ENCODE data around the gene CAST. TPM values are rescaled to one million over a fixed set of nuclear protein-coding genes. Genes with fewer than 3 reads are reported as not detected.

CAST gene
- polyA plus RNA-seq, 1 experiment = 191 TPM

DNA sequence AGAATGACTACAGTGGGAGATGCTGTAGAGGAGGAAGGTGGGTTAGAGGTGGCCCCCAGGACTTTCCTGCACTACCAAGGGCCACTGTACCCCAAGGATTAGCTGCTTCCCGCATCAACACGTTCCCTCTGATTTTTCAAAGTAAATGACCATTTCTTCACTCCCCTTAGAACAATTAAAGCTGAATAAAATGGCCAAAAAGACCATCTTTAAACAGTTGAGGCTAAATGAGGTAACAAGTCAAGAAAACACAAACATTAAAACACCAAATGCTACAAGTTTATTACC lies 146.3 kb downstream of the CAST start:
- peak overlapping the region; percentile 95 for H3K27ac ChIP-seq (ENCODE audit: low read depth, low read length)
- POLR2A ChIA-PET = interaction anchor here (0.7 to 2.0 kb wide), 17 partner anchors 13 to 944 kb away, joined by 3 to 22 read pairs (median 8); partner anchors contain the start of gene LNPEP
- no peaks in the 10 kb centered on the region; the same call in 1 of the 2 replicates for H3K9me3 ChIP-seq (ENCODE audit: control insufficient read depth, insufficient read depth, low read length)
- no peak for DNase-seq (ENCODE audit: low read depth, low spot score)
- no peak for TF ChIP-seq CTCF (IDR thresholded peaks at IDR 0.05; ENCODE audit: low read depth, low read length)
- CTCF ChIA-PET = interaction anchor here (1.4 kb wide), 1 partner anchor 353 kb away, joined by 6 read pairs; no protein-coding TSS in a partner anchor
- H3K27me3 ChIP-seq (ENCODE audit: control insufficient read depth, insufficient read depth, low read length) = no peaks in the 10 kb centered on the region
- peak overlapping the region; percentile 79 for H3K4me3 ChIP-seq (ENCODE audit: low read depth, low read length)

DNA sequence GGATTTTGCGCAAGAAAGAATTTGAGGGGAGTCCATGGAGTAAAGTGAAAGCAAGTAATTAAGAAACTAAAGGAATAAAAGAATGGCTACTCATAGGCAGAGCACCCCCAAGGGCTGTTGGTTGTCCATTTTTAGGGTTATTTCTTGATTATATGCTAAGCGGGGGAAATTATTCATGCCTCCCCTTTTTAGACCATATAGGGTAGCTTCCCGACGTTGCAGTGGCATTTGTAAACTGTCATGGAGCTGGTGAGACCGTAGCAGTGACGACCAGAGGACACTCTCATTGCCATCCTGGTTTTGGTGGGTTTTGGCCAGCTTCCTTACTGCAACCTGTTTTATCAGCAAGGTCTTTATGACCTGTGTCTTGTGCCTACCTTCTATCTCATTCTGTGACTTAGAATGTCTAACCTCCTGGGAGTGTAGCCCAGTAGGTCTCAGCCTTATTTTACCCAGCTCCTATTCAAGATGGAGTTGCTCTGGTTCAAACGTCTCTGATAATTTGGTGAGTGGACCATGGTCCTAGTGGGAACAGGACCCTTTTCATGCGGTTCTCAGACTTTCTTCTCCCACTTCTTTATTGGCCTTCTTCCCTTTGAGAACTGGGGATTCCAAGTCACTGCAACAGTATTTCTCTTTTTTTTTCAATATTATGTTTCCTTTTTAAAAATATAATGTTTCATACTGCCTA lies 146.8 kb downstream of the CAST start:
- DNase-seq (ENCODE audit: low read depth, low spot score) = no peak
- H3K9me3 ChIP-seq (ENCODE audit: control insufficient read depth, insufficient read depth, low read length) = no peaks in the 10 kb centered on the region; the same call in 1 of the 2 replicates
- CTCF ChIA-PET = interaction anchor here (0.9 kb wide), 1 partner anchor 65 kb away, joined by 3 read pairs; no protein-coding TSS in a partner anchor
- no peak overlapping the region for H3K27ac ChIP-seq (ENCODE audit: low read depth, low read length)
- POLR2A ChIA-PET = interaction anchor here (0.7 to 2.0 kb wide), 14 partner anchors 12 to 944 kb away, joined by 3 to 22 read pairs (median 8); partner anchors contain the start of gene LNPEP
- TF ChIP-seq CTCF (IDR thresholded peaks at IDR 0.05; ENCODE audit: low read depth, low read length) = no peak
- H3K27me3 ChIP-seq (ENCODE audit: control insufficient read depth, insufficient read depth, low read length) = no peaks in the 10 kb centered on the region
- H3K4me3 ChIP-seq (ENCODE audit: low read depth, low read length) = no peak overlapping the region

GRCh38 chr5:96809921-96810320 lies 147.7 kb downstream of the CAST start:
- no peak for DNase-seq (ENCODE audit: low read depth, low spot score)
- Histone ChIP-seq H3K27ac (ENCODE audit: low read depth, low read length) (no peak overlapping the region), H3K4me3 (ENCODE audit: low read depth, low read length) (no peak overlapping the region), H3K9me3 (ENCODE audit: control insufficient read depth, insufficient read depth, low read length) (no peaks in the 10 kb centered on the region; the same call in 1 of the 2 replicates), H3K27me3 (ENCODE audit: control insufficient read depth, insufficient read depth, low read length) (no peaks in the 10 kb centered on the region)
- POLR2A ChIA-PET = no interaction called here
- CTCF ChIA-PET = interaction anchor here (0.9 to 1.1 kb wide), 2 partner anchors 64 to 352 kb away, joined by 3 read pairs; no protein-coding TSS in a partner anchor
- no peak for TF ChIP-seq CTCF (IDR thresholded peaks at IDR 0.05; ENCODE audit: low read depth, low read length)

DNA sequence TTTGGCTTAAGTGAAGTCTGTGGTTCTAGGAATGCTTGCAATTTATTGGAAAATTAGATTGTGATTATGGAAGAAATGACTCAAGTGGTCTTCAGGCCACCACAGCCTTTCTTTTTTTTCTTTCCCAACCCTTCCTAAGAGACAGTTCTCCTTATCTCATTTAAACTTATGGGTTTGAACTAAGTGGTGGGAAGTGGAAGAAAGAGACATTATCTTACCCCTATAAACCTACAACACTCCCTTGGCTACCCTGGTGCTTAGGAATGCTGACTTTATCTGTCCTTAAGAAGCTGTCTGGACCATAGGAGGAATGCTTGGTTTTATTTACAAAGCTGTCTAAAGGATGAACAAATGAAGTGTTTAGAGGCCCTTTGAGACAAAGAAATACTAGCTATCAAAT lies 150.7 kb downstream of the CAST start:
- POLR2A ChIA-PET = no interaction called here
- DNase-seq (ENCODE audit: low read depth, low spot score) = no peak
- no peaks in the 10 kb centered on the region; the same call in 1 of the 2 replicates for H3K9me3 ChIP-seq (ENCODE audit: control insufficient read depth, insufficient read depth, low read length)
- H3K27ac ChIP-seq (ENCODE audit: low read depth, low read length) = no peak overlapping the region
- CTCF ChIA-PET = interaction anchor here (1.0 to 1.3 kb wide), 3 partner anchors 50 to 349 kb away, joined by 3 read pairs; no protein-coding TSS in a partner anchor
- TF ChIP-seq CTCF (IDR thresholded peaks at IDR 0.05; ENCODE audit: low read depth, low read length) = no peak
- H3K27me3 ChIP-seq (ENCODE audit: control insufficient read depth, insufficient read depth, low read length) = no peaks in the 10 kb centered on the region
- H3K4me3 ChIP-seq (ENCODE audit: low read depth, low read length) = no peak overlapping the region

DNA sequence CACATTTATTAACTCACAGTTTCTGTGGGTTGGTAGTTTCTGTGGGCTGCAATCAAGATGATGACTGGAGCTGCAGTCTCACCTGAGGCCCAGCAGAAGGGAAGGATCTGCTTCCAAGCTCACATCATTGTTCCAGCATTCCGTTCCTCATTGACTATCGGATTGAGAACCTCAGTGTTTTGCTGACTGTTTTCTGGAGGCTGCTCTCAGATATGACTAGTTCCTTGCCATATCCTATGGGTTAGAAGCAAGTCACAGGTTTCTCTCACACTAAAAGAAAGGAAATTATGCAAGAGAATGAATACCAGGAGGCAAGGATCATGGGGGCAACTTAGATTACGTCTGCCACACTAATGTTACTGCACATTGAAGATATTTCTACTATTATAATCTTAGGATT lies 151.9 kb downstream of the CAST start:
- no peak for DNase-seq (ENCODE audit: low read depth, low spot score)
- H3K27me3 ChIP-seq (ENCODE audit: control insufficient read depth, insufficient read depth, low read length) = no peaks in the 10 kb centered on the region
- H3K4me3 ChIP-seq (ENCODE audit: low read depth, low read length) = no peak overlapping the region
- no peak for TF ChIP-seq CTCF (IDR thresholded peaks at IDR 0.05; ENCODE audit: low read depth, low read length)
- CTCF ChIA-PET = interaction anchor here (0.5 to 1.5 kb wide), 2 partner anchors 33 to 347 kb away, joined by 3 to 9 read pairs; no protein-coding TSS in a partner anchor
- H3K9me3 ChIP-seq (ENCODE audit: control insufficient read depth, insufficient read depth, low read length) = no peaks in the 10 kb centered on the region
- H3K27ac ChIP-seq (ENCODE audit: low read depth, low read length) = no peak overlapping the region
- POLR2A ChIA-PET = no interaction called here

Measured in AG04450 (cell line).